C4-2B (cell line): ENCODE measurements around the gene LONRF2.

Experiments
- H3K27ac ChIP-seq: fragments of 450-650 bp; 2 replicates; pipeline ENCODE4 v1.5.1; 2017
- CTCF ChIP-seq: fragments of 450-650 bp; conservative IDR thresholded peaks from 2 replicates; pipeline ENCODE4 v1.5.1; 2017; ENCODE audit warnings: mild to moderate bottlenecking
- ZFX ChIP-seq: fragments of 450-650 bp; IDR thresholded peaks from 2 replicates; pipeline ENCODE4 v1.6.1; 2017

The LONRF2 gene

DNA sequence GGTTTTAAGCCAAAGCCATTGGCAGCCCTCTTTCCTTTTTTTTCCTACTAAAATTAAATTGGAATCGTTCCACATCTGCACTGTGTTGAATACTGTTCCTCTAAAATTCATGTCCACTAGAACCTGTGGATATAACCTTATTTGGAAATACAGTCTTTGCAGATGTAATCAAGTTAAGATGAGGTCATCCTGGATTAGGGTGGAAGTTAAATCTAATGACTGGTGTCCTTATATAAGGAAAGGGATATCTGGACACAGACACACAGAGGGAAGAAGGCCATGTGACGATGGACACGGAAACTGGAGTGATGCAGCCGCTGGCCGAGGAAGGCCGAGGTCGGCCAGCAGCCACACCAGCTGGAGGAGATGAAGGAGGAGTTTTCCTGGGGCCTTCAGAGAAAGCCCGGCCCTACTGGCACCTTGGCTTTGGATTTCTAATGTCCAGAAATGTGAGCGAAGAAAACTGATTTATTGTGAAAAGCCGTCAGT, 49.4 kb downstream of the LONRF2 start:
- TF ChIP-seq ZFX = no peak
- TF ChIP-seq CTCF = no peak
- H3K27ac ChIP-seq = no peak overlapping the region

- TF ChIP-seq CTCF (no peak), ZFX (no peak)
- no peak overlapping the region for H3K27ac ChIP-seq
Measured at GRCh38 chr2:100271210-100271609, 51.1 kb downstream of the LONRF2 start.

DNA sequence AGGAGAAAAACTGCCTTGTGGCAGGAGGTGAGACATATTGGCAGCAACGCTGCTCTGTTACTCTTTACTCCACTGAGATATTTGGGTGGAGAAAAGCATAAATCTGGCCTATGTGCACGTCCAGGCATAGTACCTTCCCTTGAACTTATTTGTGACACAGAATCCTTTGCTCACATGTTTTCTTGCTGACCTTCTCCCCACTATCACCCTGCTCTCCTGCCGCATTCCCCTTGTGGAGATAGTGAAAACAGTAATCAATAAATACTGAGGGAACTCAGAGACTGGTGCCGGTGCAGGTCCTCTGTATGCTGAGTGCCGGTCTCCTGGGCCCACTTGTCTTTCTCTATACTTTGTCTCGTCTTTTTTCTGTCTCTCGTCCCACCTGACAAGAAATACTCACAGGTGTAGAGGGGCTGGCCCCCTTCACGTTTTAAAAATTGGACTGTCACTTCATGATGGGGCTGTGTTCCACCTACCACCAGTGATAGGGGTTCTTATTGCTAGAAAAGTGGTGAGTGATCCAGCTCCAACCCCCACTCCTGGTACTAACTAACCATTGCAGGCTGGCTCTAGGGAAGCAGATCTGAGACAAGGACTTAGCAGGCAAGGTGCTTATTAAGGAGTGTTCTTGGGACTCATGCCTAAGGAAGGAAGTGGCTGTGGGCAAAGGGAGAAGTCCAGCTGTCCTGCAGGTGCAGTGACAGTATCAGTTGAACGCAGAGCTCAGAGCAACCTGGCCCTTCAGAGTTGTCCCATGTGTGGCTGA, 51.7 kb downstream of the LONRF2 start:
- H3K27ac ChIP-seq = no peak overlapping the region
- TF ChIP-seq CTCF (no peak), ZFX (no peak)

GRCh38 chr2:100269889-100270288, 52.4 kb downstream of the LONRF2 start:
- no peak overlapping the region for H3K27ac ChIP-seq
- no peak for TF ChIP-seq ZFX
- no peak for TF ChIP-seq CTCF

- TF ChIP-seq ZFX = no peak
- H3K27ac ChIP-seq = no peak overlapping the region
Measured at GRCh38 chr2:100268986-100269385, 53.3 kb downstream of the LONRF2 start.

GRCh38 chr2:100267751-100268150, 54.5 kb downstream of the LONRF2 start:
- TF ChIP-seq CTCF (no peak), ZFX (no peak)
- H3K27ac ChIP-seq = no peak overlapping the region

GRCh38 chr2:100266126-100266525, 56.2 kb downstream of the LONRF2 start:
- H3K27ac ChIP-seq = no peak overlapping the region
- no peak for TF ChIP-seq ZFX
- TF ChIP-seq CTCF = no peak

GRCh38 chr2:100265226-100265625, 57.1 kb downstream of the LONRF2 start:
- TF ChIP-seq ZFX (no peak), CTCF (no peak)
- no peak overlapping the region for H3K27ac ChIP-seq
